ENCODE results near the gene AP1M2.

- TF ChIP-seq ZFP30 (CRISPR knock-in tag; IDR thresholded peaks at IDR 0.05): no peak
- no peak for TF ChIP-seq ARNTL (CRISPR knock-in tag; IDR thresholded peaks at IDR 0.05; ENCODE audit: borderline replicate concordance, low read depth)
Observed at GRCh38 chr19:10566408-10566657, 20.8 kb downstream of the AP1M2 start.

Measured in SK-N-SH treated with all-trans-retinoic acid at 6 μM for 48 hours (cell line).